HEK293 (cell line): Measurements from ENCODE around the gene ZKSCAN4.

Experiments used
- ZNF146 ChIP-seq: fragments of 450-650 bp; formaldehyde crosslinking; IDR thresholded peaks from 2 replicates; pipeline ENCODE4 v1.5.1; 2016; ENCODE audit warnings: missing biosample characterization, missing genetic modification characterization
- ZNF398 ChIP-seq: fragments of 450-650 bp; formaldehyde crosslinking; IDR thresholded peaks from 2 replicates; pipeline ENCODE4 v1.5.1; 2017; ENCODE audit warnings: missing biosample characterization, missing genetic modification characterization
- ZNF629 ChIP-seq: fragments of 450-650 bp; formaldehyde crosslinking; IDR thresholded peaks from 2 replicates; pipeline ENCODE4 v1.5.1; 2017; ENCODE audit warnings: missing biosample characterization, missing genetic modification characterization
- ZNF776 ChIP-seq: fragments of 450-650 bp; formaldehyde crosslinking; IDR thresholded peaks from 2 replicates; pipeline ENCODE4 v1.5.0; 2017; ENCODE audit warnings: missing biosample characterization, missing genetic modification characterization, borderline replicate concordance

ZKSCAN4 gene

GRCh38 chr6:28200020-28200419 is 52.0 kb downstream of the ZKSCAN4 start (continued):
- TF ChIP-seq ZNF146 (tag by site-specific recombination) (no peak), ZNF629 (tag by site-specific recombination) (no peak), ZNF776 (tag by site-specific recombination) (no peak), ZNF398 (no peak)
- TF ChIP-seq, all 188 proteins: peak for 0
